Pancreas (tissue), 10 donors: ENCODE data around the gene POLK. TPM values are rescaled to one million over a fixed set of nuclear protein-coding genes. Genes with fewer than 3 reads are reported as not detected.

ENCODE experiments used
- ATAC-seq, 4 donors: fragments of 200-7000 bp; cut with Tn5 transposase; one replicate each; pipeline versions ENCODE4 v1.8.0 to v1.9.1; 2020; ENCODE audit warnings: mild to moderate bottlenecking in 4 of 4, moderate library complexity in 4 of 4
- DNase-seq, 6 donors: peaks; one replicate each; pipeline ENCODE4 v3.0.0-alpha.2; 2020
- FAIRE-seq: peaks from 2 replicates; lab custom pipeline; 2012; peaks lifted over from hg19 to GRCh38; lab: Jason Lieb, UNC
- H3K27ac ChIP-seq, 4 donors: fragments of 200-600 bp; sonication (generic); 1 replicate in 3 of 4; 2 replicates in 1 of 4; pipeline versions ENCODE4 v1.5.0 to v1.8.0; 2020
- H3K27me3 ChIP-seq, 4 donors: fragments of 200-600 bp; one replicate each; pipeline ENCODE4 v1.8.0; 2021
- H3K36me3 ChIP-seq, 3 donors: fragments of 200-600 bp; sonication (generic) in 1 of 3; one replicate each; pipeline versions ENCODE4 v1.5.0 to v1.8.0; 2020 to 2021
- H3K4me1 ChIP-seq, 3 donors: fragments of 200-600 bp; one replicate each; pipeline ENCODE4 v1.8.0; 2021
- H3K4me3 ChIP-seq, 4 donors: fragments of 200-600 bp; sonication (generic) in 2 of 4; one replicate each; pipeline versions ENCODE4 v1.5.0 to v1.8.0; 2020 to 2021
- H3K9me3 ChIP-seq, 4 donors: fragments of 200-600 bp; one replicate each; pipeline ENCODE4 v1.8.0; 2021
- WGBS, 2 donors: extraction: QIAGEN DNeasy Blood & Tissue Kit; methylation state at CpG; one replicate each; pipeline ENCODE4 v1.1.7; 2013; 5-methylcytosine and 5-hydroxymethylcytosine counted together
- intact Hi-C, 3 donors: fragments of 100-400 bp; cut with DNase I; formaldehyde crosslinking; loops; one replicate each; pipeline versions ENCODE4 v1.11.1 to v1.14.2; 2022
- polyA plus RNA-seq, 2 donors: library from polyadenylated mRNA; stranded (reverse); fragments of 200-250 nt; gene quantifications; one replicate each; pipeline ENCODE4 v1.2.3, GENCODE V29; 2013
- total RNA-seq, 6 donors: library from RNA; stranded (reverse); fragmentation: NEBNext Ultra II Directional in 4 of 6; extraction: Animal tissue kit (Norgen Biotek cat#: 25700) in 4 of 6; gene quantifications; one replicate each; pipeline versions ENCODE4 v1.2.1 to v1.2.4, GENCODE V29; 2021 to 2023
- TF ChIP-seq, protein P1 (sequence below), 4 donors: fragments of 200-600 bp; sonication (generic) in 3 of 4; IDR thresholded peaks; one replicate each; pipeline versions ENCODE4 v1.5.0 to v1.8.0; 2021; ENCODE audit warnings: antibody characterized with exemption in 4 of 4
- donor health status: healthy with polysubstance abuse.
- donor health status: DM: no; HTN: no; CAD: no; lungs with moderate emphysema.
- donor health status: DM: no; HTN: no; CAD: no.
- donor health status: control.
- donor health status: control.
- donor health status: Bipolar disorder and iron deficiency.
- donor health status: DM: yes; HTN: yes; CAD: no.
- donor health status: DM: no; HTN: no; CAD: no.
- donor health status: DM: no; HTN: no; CAD: no.
- donor health status: DM: yes; HTN: yes; CAD: no.

POLK gene
- total and polyA plus RNA-seq, 8 donors: 3.9 to 18.5 (median 11.3) TPM

DNA sequence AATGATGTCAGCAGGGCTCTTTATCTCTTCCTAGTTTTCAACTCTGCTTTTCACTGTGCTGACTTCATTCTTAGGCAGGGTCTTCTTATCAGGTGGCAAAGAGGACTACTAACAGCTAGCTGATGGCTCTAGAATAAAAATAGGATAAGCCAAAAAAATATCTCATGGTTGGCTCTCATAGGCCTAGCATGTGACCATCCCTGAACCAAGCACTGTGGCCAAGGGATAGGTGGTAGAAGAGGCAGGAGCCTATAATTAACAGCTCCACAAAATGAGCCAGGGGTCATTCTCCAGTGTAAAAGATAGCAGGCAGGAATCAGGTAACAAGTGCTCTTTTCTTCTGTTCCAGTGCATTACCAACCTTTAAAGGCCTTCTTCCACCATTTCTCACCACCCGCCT is 120.6 kb downstream of the POLK start:
- intact Hi-C loops: no loop called here

DNA sequence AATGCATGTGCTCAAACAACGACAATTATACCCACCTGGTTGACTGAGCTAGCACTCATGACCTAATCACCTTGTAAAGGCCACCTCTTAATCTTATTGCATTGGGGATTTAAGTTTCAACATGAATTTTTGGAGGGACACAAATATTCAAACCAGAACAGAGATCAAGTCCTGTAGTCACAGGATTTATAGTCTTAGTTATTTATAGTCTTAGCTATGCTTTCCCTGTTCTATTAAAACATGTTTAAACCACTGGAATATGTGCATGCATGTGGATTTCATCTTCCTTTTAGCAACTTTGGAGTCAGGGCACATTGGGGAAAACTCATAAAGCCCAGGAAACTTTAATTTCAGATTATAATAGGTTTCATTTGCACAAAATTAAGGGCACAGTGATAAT is 126.3 kb downstream of the POLK start:
- Histone ChIP-seq H3K36me3 (no peaks in the 10 kb centered on the region), H3K9me3 (no peaks in the 10 kb centered on the region), H3K27me3 (no peaks in the 10 kb centered on the region), H3K27ac (no peak overlapping the region), H3K4me1 (no peaks in the 10 kb centered on the region), H3K4me3 (no peak overlapping the region)
- 89 to 91% methylated on average over 1 of the region's 1 CpG for WGBS, 2 donors
- TF ChIP-seq, protein P1, sequence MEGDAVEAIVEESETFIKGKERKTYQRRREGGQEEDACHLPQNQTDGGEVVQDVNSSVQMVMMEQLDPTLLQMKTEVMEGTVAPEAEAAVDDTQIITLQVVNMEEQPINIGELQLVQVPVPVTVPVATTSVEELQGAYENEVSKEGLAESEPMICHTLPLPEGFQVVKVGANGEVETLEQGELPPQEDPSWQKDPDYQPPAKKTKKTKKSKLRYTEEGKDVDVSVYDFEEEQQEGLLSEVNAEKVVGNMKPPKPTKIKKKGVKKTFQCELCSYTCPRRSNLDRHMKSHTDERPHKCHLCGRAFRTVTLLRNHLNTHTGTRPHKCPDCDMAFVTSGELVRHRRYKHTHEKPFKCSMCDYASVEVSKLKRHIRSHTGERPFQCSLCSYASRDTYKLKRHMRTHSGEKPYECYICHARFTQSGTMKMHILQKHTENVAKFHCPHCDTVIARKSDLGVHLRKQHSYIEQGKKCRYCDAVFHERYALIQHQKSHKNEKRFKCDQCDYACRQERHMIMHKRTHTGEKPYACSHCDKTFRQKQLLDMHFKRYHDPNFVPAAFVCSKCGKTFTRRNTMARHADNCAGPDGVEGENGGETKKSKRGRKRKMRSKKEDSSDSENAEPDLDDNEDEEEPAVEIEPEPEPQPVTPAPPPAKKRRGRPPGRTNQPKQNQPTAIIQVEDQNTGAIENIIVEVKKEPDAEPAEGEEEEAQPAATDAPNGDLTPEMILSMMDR (IDR thresholded peaks at IDR 0.05): no peak
- ATAC-seq (no peak), FAIRE-seq (no peak), DNase-seq (no peak)
- intact Hi-C loops: no loop called here

More for the DNA sequence above, 120.6 kb downstream of the POLK start:
- Histone ChIP-seq H3K27ac (no peak overlapping the region), H3K9me3 (no peaks in the 10 kb centered on the region), H3K36me3 (no peaks in the 10 kb centered on the region), H3K27me3 (no peaks in the 10 kb centered on the region), H3K4me1 (no peaks in the 10 kb centered on the region), H3K4me3 (no peak overlapping the region)
- DNase-seq (no peak), FAIRE-seq (no peak), ATAC-seq (no peak)
- WGBS, 2 donors: 93 to 100% methylated on average over 1 of the region's 1 CpG
- TF ChIP-seq, protein P1 (IDR thresholded peaks at IDR 0.05): no peak

DNA sequence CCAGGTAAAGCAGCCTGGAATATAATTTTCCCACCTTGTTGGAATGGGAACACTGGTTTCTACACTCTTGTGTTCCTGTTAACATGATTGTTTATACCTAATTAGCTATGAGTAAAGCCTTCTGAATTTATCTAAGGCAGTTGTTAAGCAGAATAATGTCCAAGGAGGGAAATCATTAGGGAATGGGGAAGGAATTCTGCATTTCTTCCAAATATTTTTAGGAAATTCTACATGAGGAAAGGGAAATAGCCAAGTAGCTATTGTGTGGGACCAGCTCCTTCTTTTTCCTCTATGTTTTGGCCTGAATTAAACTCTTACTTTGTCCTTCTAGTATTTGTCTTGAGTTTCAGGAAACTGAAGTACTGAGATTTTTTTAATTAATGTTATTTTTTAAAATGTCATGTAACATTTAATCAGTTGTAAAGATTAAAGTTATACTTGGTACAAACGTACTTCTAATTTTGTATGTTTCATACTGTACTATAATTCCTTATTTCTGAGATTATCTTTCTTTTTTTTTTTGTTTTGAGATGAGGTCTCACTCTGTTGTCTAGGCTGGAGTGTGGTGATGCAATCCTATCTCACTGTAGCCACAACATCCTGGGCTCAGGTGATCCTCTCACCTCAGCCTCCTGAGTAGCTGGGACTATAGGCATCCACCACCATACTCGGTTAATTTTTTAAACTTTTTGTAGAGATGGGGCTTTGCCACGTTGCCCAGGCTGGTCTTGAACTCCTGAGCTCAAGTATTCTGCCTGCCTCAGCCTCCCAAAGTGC is 128.0 kb downstream of the POLK start:
- TF ChIP-seq, protein P1 (IDR thresholded peaks at IDR 0.05): no peak
- Histone ChIP-seq H3K36me3 (no peaks in the 10 kb centered on the region), H3K4me1 (no peaks in the 10 kb centered on the region), H3K27ac (no peak overlapping the region), H3K4me3 (no peak overlapping the region), H3K9me3 (no peaks in the 10 kb centered on the region), H3K27me3 (no peaks in the 10 kb centered on the region)
- intact Hi-C loops: no loop called here
- 54 to 64% methylated on average over 3 of the region's 3 CpGs for WGBS, 2 donors
- DNase-seq (no peak), FAIRE-seq (no peak), ATAC-seq (no peak)

DNA sequence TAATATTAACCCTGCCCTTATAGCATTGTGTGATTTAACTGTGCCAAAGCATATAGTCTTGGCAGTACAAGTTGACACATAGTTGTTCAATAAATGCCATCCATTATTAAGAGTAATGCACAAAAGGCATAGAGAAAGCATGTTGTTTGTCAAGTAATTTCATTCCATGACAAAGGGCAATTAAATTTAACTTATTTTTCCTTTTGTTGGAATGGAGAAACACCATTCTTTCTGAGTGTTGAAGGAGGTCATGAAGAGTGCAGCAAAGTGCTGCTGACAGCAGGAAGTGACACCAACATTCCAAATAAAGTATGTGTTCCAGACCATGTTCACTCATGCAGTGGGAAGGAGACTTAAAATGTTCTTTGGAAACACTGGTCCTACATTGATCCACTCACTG is 128.7 kb downstream of the POLK start:
- Histone ChIP-seq H3K9me3 (no peaks in the 10 kb centered on the region), H3K27ac (no peak overlapping the region), H3K27me3 (no peaks in the 10 kb centered on the region), H3K4me1 (no peaks in the 10 kb centered on the region), H3K4me3 (no peak overlapping the region), H3K36me3 (no peaks in the 10 kb centered on the region)
- FAIRE-seq: no peak
- no peak for DNase-seq
- no peak for ATAC-seq
- TF ChIP-seq, protein P1 (IDR thresholded peaks at IDR 0.05): no peak
- intact Hi-C loops: no loop called here

DNA sequence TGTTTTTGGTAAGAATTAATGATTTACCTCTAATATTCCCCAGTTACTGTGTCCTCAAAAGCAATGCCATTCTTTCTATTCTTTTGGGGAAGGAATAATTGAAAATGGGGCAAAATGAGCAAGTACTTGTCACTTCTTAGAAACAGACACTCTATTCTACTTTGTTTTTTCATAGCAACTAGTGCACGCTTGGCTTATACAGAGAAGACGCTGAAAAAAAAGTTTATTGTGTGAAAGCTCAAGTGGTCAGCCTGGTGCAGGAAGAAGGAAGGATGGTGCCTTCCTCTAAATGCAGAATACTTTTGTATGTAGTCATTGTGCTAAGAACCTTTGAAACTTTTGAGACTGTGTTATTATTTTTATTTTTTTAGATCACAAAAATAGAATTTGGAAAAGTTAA is 129.1 kb downstream of the POLK start:
- Histone ChIP-seq H3K27me3 (no peaks in the 10 kb centered on the region), H3K36me3 (no peaks in the 10 kb centered on the region), H3K4me1 (no peaks in the 10 kb centered on the region), H3K9me3 (no peaks in the 10 kb centered on the region), H3K4me3 (no peak overlapping the region), H3K27ac (no peak overlapping the region)
- WGBS, 2 donors: 90 to 93% methylated on average over 2 of the region's 2 CpGs
- ATAC-seq (no peak), FAIRE-seq (no peak), DNase-seq (no peak)
- intact Hi-C loops: no loop called here
- TF ChIP-seq, protein P1 (IDR thresholded peaks at IDR 0.05): no peak
